GM18517 (cell line): ENCODE measurements around the gene DCAF8L2.
"Not testable (repeated sequence)": the region's sequence is repeated elsewhere in the genome, so short reads cannot be mapped to it uniquely, and the experiment has no call there.

Source experiments
- ATAC-seq: cut with Tn5 transposase; IDR thresholded peaks from one replicate; pipeline ENCODE4 v1.9.1; 2021; ENCODE audit warnings: mild to moderate bottlenecking, moderate library complexity; ENCODE audit not compliant: unreplicated experiment

DCAF8L2 gene

GRCh38 chrX:27675493-27675892 lies 85.3 kb downstream of the DCAF8L2 start:
- no peak for ATAC-seq

- no peak for ATAC-seq
Observed at GRCh38 chrX:27679281-27679680, 89.1 kb downstream of the DCAF8L2 start.

- ATAC-seq = no peak
Observed at GRCh38 chrX:27680726-27681125, 90.6 kb downstream of the DCAF8L2 start.

- peak; percentile 90 for ATAC-seq
Observed at GRCh38 chrX:27683566-27684208, 93.5 kb downstream of the DCAF8L2 start.

GRCh38 chrX:27694667-27695066 lies 104.5 kb downstream of the DCAF8L2 start:
- ATAC-seq = no peak

- no peak for ATAC-seq
Observed at GRCh38 chrX:27706526-27706925, 116.4 kb downstream of the DCAF8L2 start.

GRCh38 chrX:27715610-27716009 lies 125.5 kb downstream of the DCAF8L2 start:
- no peak for ATAC-seq

- no peak for ATAC-seq
Observed at GRCh38 chrX:27728291-27728690, 138.1 kb downstream of the DCAF8L2 start.

GRCh38 chrX:27731962-27732361 lies 141.8 kb downstream of the DCAF8L2 start:
- ATAC-seq = no peak

- ATAC-seq = no peak
Observed at GRCh38 chrX:27735914-27736313, 145.8 kb downstream of the DCAF8L2 start.

GRCh38 chrX:27740933-27741332 lies 150.8 kb downstream of the DCAF8L2 start:
- no peak for ATAC-seq

- ATAC-seq = not testable (repeated sequence)
Observed at GRCh38 chrX:27743521-27743920, 153.4 kb downstream of the DCAF8L2 start.

GRCh38 chrX:27746516-27746915 lies 156.4 kb downstream of the DCAF8L2 start:
- ATAC-seq = no peak

- ATAC-seq = not testable (repeated sequence)
Observed at GRCh38 chrX:27750298-27750697, 160.2 kb downstream of the DCAF8L2 start.

- no peak for ATAC-seq
Observed at GRCh38 chrX:27751976-27752375, 161.8 kb downstream of the DCAF8L2 start.

GRCh38 chrX:27765718-27766117 lies 175.6 kb downstream of the DCAF8L2 start:
- no peak for ATAC-seq

GRCh38 chrX:27767387-27767786 lies 177.2 kb downstream of the DCAF8L2 start:
- no peak for ATAC-seq

GRCh38 chrX:27775984-27776383 lies 185.8 kb downstream of the DCAF8L2 start:
- ATAC-seq = no peak

- ATAC-seq = no peak
Observed at GRCh38 chrX:27796640-27797257, 206.6 kb downstream of the DCAF8L2 start.

GRCh38 chrX:27797575-27797974 lies 207.4 kb downstream of the DCAF8L2 start:
- ATAC-seq = no peak
